Endothelial cell (in vitro differentiated cells): ENCODE results near the gene SEC14L1. TPM values are rescaled to one million over a fixed set of nuclear protein-coding genes. Genes with fewer than 3 reads are reported as not detected.

Experiments used
- DNase-seq: peaks from one replicate; pipeline ENCODE4 v3.0.0; 2021; ENCODE audit warnings: low spot score
- H3K27ac Mint-ChIP-seq: one replicate; pipeline ENCODE4 v1.8.0; 2021; ENCODE audit warnings: mixed read lengths, inconsistent platforms; ENCODE audit not compliant: unreplicated experiment
- H3K27me3 Mint-ChIP-seq: one replicate; pipeline ENCODE4 v1.8.0; 2021; ENCODE audit warnings: mild to moderate bottlenecking, moderate library complexity, mixed read lengths, inconsistent platforms; ENCODE audit not compliant: unreplicated experiment
- H3K36me3 Mint-ChIP-seq: one replicate; pipeline ENCODE4 v1.8.0; 2021; ENCODE audit warnings: mild to moderate bottlenecking, low read depth, mixed read lengths, inconsistent platforms; ENCODE audit not compliant: unreplicated experiment
- H3K4me1 Mint-ChIP-seq: one replicate; pipeline ENCODE4 v1.8.0; 2021; ENCODE audit warnings: mild to moderate bottlenecking, mixed read lengths, inconsistent platforms; ENCODE audit not compliant: unreplicated experiment
- H3K4me3 Mint-ChIP-seq: one replicate; pipeline ENCODE4 v1.8.0; 2021; ENCODE audit warnings: mild to moderate bottlenecking, mixed read lengths, inconsistent platforms; ENCODE audit not compliant: unreplicated experiment
- H3K9me3 Mint-ChIP-seq: one replicate; pipeline ENCODE4 v1.8.0; 2021; ENCODE audit warnings: mixed read lengths, inconsistent platforms; ENCODE audit not compliant: unreplicated experiment
- total RNA-seq: library from RNA; stranded (reverse); fragmentation: NEBNext Ultra II Directional; extraction: Animal tissue kit (Norgen Biotek cat#: 25700); gene quantifications from one replicate; pipeline ENCODE4 v1.2.1, GENCODE V29; 2021; ENCODE audit not compliant: unreplicated experiment
- TF ChIP-seq, protein P1 (sequence below): fragments of 200-600 bp; sonication (generic); IDR thresholded peaks from one replicate; pipeline ENCODE4 v1.5.0; 2021; ENCODE audit warnings: antibody characterized with exemption; ENCODE audit not compliant: unreplicated experiment

The SEC14L1 gene
- total RNA-seq, 1 donor from 2014 or later: 315 TPM

DNA sequence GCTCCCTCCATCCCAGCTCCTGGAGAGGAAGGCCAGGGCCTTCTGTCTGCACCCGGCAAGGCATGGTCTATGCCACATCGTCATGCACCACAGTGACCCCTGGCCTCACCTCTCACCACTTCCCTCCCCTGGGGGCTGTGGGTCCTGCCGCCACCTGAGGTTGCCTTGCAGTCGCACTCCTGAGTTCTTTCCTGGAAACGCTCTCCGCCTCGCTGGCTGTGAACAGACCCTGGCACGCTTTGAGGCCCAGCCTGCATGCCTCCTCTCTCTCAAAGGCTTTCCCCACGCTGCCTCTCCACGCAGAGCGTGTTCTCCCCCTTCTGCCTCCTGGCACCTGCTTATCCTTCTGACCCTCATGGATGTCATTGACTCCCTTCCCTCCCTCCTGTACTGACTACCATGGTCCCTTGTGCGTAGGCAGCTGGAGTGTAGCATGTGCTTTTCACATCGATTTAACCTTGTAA lies 45.4 kb downstream of the SEC14L1 start:
- TF ChIP-seq, protein P1, sequence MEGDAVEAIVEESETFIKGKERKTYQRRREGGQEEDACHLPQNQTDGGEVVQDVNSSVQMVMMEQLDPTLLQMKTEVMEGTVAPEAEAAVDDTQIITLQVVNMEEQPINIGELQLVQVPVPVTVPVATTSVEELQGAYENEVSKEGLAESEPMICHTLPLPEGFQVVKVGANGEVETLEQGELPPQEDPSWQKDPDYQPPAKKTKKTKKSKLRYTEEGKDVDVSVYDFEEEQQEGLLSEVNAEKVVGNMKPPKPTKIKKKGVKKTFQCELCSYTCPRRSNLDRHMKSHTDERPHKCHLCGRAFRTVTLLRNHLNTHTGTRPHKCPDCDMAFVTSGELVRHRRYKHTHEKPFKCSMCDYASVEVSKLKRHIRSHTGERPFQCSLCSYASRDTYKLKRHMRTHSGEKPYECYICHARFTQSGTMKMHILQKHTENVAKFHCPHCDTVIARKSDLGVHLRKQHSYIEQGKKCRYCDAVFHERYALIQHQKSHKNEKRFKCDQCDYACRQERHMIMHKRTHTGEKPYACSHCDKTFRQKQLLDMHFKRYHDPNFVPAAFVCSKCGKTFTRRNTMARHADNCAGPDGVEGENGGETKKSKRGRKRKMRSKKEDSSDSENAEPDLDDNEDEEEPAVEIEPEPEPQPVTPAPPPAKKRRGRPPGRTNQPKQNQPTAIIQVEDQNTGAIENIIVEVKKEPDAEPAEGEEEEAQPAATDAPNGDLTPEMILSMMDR: no peak
- no peaks in the 10 kb centered on the region for H3K9me3 Mint-ChIP-seq
- H3K4me1 Mint-ChIP-seq: peaks cover 46% of the 10 kb centered on the region
- no peak overlapping the region for H3K4me3 Mint-ChIP-seq
- peaks cover 21% of the 10 kb centered on the region for H3K36me3 Mint-ChIP-seq
- H3K27ac Mint-ChIP-seq: no peak overlapping the region
- peaks cover 2% of the 10 kb centered on the region for H3K27me3 Mint-ChIP-seq
- no peak for DNase-seq

DNA sequence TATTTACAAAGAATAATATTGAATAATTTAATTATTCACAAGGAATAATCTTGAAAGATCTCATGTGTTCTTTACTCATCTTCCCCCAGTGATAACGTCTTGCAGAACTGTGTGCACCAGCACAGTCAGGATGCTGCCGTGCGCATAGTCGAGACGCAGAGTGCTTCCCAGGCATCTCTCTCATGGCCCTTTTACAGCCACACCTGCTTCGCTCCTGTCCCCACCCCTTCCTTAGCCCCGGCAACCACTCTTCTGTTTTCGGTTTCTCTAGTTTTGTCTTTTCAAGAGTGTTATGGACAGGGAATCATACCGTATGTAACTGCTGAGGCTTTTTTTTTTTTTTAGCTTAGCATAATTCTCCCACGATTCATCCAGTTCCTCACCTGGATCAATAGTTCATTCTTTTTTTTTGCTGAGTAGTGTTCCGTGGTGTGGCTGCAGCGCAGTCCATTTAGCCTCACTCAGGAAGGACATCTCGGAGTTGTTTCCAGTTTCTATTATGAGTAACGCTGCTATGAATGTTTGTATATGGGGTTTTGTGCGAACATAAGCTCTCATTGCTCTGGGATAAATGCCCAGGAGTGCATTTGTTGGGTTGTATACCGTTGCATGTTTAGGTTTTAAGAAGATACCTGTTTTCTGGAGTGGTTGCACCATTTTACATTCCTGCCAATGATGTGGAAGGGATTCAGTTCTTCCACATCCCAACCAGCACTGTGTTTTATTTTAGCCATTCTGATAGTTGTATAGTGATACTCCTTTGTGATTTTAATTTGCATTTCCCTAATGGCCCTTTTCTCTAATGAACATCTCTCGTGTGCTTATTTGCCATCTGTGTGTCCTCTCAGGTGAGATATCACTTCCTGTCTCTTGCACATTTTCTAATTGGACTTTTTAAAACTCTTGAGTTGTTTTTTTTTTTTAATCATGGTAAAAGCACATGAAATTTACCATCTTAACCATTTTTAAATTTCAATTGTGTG lies 47.6 kb downstream of the SEC14L1 start:
- no peaks in the 10 kb centered on the region for H3K27me3 Mint-ChIP-seq
- peaks cover 24% of the 10 kb centered on the region for H3K4me1 Mint-ChIP-seq
- no peak for DNase-seq
- peaks cover 32% of the 10 kb centered on the region for H3K36me3 Mint-ChIP-seq
- no peaks in the 10 kb centered on the region for H3K9me3 Mint-ChIP-seq
- H3K4me3 Mint-ChIP-seq: peak overlapping the region; percentile 13
- TF ChIP-seq, protein P1: no peak
- no peak overlapping the region for H3K27ac Mint-ChIP-seq

DNA sequence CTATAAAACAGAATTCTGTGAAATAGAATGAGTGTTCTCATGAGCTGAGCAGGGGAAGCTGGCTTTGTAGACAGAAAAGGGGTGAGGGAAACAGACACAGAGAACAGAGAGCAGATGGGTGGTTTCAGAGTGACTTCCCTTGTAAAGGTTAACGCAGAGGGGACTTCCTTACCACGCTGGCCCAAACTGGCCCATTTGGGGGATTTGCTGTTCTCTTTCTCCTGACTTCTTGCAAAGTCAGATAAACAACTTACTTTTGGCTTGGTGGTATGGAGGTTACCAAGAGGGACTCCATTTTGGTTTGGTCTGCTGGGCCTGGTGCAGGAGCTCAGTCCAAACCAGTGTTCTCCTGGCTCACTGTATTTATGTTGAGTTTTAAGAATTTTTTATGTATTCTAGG lies 48.4 kb downstream of the SEC14L1 start:
- H3K4me3 Mint-ChIP-seq: no peak overlapping the region
- DNase-seq: no peak
- peaks cover 37% of the 10 kb centered on the region for H3K36me3 Mint-ChIP-seq
- no peak overlapping the region for H3K27ac Mint-ChIP-seq
- H3K4me1 Mint-ChIP-seq: peaks cover 24% of the 10 kb centered on the region
- TF ChIP-seq, protein P1: no peak
- H3K27me3 Mint-ChIP-seq: no peaks in the 10 kb centered on the region
- H3K9me3 Mint-ChIP-seq: no peaks in the 10 kb centered on the region

DNA sequence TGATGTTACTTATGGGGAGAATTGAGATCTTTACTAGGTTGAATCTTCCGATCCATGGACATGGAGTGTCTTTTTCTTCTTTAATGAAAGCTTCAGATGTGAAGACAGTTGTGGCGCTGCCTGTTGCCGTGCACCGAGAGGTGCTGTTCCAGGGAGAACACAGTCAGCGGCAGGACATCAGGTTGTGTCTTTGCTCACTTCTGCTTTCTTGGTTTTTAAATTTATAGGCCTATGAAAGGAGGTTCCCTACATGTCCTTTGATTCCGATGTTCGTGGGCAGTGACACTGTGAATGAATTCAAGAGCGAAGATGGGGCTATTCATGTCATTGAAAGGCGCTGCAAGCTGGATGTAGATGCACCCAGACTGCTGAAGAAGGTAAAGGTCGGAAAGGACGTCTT lies 49.8 kb downstream of the SEC14L1 start:
- Mint-ChIP-seq H3K27ac (peak overlapping the region; percentile 19), H3K36me3 (peaks cover 45% of the 10 kb centered on the region), H3K4me3 (no peak overlapping the region), H3K27me3 (no peaks in the 10 kb centered on the region), H3K4me1 (peaks cover 24% of the 10 kb centered on the region), H3K9me3 (no peaks in the 10 kb centered on the region)
- TF ChIP-seq, protein P1: no peak
- DNase-seq: no peak

DNA sequence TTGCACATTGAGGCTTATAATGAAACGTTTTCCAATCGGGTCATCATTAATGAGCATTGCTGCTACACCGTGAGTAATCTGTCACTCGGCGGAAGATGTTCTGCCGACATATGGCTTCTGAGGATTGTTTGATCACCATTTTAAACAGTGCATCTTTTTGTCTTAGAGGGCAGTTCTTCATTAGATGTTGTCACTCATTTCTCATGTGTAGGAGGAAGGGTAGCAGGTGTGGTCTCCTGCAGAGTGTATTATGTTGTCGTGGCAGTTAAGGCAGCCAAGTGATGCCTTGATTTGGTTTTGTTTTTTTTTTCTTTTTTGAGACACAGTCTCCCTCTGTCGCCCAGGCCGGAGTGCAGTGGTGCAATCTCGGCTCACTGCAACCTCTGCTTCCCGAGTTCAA lies 50.5 kb downstream of the SEC14L1 start:
- TF ChIP-seq, protein P1: no peak
- DNase-seq: no peak
- H3K27ac Mint-ChIP-seq: no peak overlapping the region
- peaks cover 52% of the 10 kb centered on the region for H3K36me3 Mint-ChIP-seq
- peak overlapping the region; percentile 68 for H3K4me3 Mint-ChIP-seq
- no peaks in the 10 kb centered on the region for H3K27me3 Mint-ChIP-seq
- peaks cover 24% of the 10 kb centered on the region for H3K4me1 Mint-ChIP-seq
- no peaks in the 10 kb centered on the region for H3K9me3 Mint-ChIP-seq
